NCI-H1436 treated with DMSO at 0.1 percent for 48 hours (cell line): ENCODE data around the gene PLEKHN1.

Source experiments
- DNase-seq: peaks from one replicate; lab custom pipeline; 2025; lab: John Stamatoyannopoulos, UW

PLEKHN1 gene, protein sequence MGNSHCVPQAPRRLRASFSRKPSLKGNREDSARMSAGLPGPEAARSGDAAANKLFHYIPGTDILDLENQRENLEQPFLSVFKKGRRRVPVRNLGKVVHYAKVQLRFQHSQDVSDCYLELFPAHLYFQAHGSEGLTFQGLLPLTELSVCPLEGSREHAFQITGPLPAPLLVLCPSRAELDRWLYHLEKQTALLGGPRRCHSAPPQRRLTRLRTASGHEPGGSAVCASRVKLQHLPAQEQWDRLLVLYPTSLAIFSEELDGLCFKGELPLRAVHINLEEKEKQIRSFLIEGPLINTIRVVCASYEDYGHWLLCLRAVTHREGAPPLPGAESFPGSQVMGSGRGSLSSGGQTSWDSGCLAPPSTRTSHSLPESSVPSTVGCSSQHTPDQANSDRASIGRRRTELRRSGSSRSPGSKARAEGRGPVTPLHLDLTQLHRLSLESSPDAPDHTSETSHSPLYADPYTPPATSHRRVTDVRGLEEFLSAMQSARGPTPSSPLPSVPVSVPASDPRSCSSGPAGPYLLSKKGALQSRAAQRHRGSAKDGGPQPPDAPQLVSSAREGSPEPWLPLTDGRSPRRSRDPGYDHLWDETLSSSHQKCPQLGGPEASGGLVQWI

DNA sequence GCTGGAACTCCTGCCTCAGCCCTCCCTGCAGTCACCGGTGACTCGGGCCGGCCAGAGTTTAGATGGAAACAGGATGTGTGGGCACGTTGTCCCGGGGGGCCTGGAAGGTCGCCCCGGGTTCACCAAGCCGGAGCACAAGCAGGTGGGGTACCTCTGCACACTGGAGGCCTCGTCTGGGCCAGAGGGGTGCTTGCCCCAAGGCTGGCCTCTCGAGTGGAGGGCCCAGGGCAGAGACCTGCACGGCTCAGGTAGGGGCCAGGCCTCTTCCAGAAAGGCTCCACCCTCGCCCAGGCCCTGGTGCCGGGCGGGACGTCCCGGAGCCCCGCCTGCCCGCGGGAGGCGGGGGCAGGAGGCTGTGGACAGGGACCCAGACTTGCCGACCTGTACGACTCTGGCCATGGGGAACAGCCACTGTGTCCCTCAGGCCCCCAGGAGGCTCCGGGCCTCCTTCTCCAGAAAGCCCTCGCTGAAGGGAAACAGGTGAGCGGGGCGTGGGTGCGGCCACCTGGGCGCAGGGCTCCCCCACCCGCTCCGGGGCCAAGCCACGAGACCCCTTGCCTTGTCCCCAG is at the start of gene PLEKHN1:
Gene PLEKHN1 (plus strand): TSS at position 348 of the 569 bp plus-strand sequence. CDS start 50 bp downstream, at position 398.
- DNase-seq = no peak

DNA sequence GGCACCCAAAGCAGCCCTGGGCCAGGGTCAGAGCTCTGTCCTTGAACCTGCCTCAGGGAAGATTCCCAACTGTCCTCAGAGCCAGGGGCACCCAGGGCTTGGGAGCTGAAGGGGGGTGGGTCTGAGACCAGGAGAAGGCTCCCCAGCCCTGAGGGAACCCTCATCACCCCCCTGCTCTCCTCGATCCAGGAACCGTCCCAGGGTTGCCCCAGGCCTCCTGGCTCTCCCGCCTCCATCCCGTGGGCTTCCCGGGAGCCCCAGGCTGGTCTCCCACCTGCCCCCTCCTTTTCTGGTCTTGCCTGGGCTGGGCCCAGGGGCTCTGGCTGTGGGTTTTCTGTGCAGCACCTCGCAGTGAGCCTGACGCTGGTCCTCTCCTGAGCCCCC is 49.2 kb upstream of the PLEKHN1 start:
- no peak for DNase-seq

DNA sequence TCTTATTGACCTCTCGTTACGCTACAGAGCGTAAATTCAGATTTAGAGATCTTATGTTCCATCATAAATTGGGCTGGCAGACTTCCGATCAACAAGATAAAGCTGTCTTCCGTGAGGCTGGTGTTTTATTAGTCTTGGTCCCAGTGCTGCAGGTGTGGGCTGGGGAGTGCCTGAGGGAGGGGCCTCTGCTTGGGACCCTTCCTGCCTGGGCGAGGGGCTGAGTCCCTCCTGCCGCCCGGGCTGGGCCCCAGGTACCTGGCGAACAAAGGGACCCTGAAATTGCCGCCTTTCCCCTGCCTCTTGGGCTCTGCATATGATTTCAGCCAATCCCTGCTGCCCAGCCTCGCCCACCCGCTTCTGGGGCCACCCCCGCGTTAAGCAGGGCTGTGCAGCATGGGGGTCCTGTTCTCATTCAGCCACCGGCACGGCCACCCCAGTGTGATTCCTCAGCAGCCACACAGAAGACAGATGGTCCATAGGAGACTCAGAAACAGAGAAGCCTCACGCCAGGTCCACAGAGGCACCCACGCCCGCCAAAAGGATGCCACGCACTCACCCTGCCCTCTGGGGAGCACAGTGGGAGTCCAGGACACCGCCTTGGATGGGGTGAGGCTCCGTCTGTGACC is 48.7 kb upstream of the PLEKHN1 start:
- DNase-seq = no peak

DNA sequence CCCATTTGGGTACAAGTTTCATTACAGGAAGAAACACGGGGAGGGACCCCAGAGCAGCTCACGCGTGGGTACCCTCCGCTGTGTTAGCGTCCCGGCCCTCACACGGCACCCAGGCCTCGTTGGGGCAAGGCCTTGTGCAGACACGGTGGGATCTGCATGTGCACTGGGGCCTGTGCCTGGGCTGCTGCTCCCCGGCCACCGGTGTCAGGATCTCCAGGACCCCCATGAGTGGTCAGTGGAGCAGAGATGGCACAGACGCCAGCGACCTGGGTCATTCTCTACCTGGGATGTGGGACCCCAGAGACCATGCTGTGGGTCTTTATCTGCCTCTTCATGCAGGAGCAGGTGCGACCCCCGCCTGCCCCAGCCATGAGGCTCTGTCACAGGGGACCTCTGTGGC is 47.9 kb upstream of the PLEKHN1 start:
- no peak for DNase-seq

DNA sequence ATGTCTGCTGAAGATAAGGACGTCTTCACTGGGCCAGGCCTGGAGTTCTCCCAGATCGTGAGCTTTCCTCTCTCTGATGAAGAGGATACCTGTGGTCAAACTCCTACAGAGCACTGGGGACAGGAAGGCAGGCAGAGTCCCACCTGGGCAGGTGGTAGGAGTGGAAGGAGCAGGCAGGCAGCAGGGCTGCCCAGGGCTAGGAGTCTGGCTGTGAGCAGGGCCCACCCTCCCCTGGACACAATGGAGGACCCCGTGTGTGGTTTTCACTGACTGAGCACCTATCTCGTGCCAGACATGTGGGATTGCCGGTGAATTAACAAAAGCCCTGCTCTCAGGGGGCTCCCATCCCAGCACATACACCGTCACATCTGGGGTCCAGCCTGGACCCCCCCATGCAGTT is 47.4 kb upstream of the PLEKHN1 start:
- no peak for DNase-seq

DNA sequence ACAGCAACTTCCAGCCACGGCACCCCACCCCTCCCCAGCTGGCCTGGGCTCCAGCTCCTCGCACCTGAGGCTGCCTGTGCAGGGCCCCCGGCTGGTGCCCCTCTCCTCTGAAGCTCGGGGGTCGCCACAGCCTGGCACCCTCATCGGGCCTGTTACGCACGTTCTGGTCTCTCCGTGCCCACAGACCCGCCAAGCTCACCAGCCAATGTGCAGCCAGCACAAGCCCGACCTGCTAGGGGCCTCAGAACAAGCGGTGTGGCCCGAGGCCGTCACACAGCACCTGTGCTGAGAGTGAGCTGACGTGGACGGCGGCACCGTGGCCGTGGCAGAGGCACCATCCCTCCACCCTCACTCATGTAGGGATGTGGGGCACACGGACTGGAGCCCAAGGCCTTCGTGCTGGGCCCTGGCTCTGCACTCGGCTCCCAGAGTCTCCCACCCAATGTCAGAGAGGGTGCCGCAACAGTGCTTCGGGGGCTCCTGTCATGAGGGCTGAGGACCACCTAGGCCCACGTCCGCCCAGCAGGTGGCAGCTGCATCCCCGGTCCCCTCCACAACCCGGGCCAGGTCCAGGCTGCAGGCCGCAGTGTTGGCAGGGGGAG is 46.9 kb upstream of the PLEKHN1 start:
- DNase-seq = no peak

DNA sequence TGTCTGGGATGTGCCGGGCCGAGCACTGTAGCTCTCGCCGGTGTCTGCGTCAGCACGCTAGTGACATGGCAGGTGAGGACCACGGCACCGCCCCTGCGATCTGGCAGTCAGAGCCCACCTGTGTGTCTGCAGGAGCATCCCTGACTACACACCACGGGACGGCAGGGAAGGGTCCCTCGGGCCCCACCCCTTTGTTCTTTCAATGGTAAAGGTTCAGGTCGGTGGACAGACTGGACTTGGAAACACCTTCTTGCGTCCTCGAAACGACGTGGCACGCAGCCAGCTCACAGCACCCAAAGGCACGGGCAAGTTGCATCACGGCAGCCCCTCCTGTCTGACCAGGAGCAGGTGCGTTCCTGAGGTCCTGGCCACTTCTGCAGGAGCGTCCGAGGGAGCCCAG is 46.3 kb upstream of the PLEKHN1 start:
- DNase-seq = no peak

DNA sequence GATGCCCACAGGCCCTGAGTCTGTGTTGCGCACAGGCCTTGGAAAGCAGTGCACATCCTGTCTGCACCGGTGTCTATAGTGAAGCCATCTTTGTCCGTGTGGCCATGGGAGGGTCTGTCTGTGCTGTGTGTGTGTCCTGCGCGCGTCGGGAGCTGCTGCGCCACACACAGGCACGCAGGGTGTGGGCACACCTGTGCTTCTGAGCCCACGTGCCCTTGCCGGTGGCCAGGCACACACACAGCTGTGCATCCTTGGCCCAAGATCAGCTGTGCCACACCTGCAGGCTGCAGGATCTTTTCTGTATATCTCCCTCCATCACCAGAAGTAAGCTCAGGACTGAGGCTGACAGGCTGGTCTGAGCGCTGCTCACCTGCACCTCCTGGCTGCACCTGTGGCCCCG is 45.8 kb upstream of the PLEKHN1 start:
- DNase-seq = no peak

DNA sequence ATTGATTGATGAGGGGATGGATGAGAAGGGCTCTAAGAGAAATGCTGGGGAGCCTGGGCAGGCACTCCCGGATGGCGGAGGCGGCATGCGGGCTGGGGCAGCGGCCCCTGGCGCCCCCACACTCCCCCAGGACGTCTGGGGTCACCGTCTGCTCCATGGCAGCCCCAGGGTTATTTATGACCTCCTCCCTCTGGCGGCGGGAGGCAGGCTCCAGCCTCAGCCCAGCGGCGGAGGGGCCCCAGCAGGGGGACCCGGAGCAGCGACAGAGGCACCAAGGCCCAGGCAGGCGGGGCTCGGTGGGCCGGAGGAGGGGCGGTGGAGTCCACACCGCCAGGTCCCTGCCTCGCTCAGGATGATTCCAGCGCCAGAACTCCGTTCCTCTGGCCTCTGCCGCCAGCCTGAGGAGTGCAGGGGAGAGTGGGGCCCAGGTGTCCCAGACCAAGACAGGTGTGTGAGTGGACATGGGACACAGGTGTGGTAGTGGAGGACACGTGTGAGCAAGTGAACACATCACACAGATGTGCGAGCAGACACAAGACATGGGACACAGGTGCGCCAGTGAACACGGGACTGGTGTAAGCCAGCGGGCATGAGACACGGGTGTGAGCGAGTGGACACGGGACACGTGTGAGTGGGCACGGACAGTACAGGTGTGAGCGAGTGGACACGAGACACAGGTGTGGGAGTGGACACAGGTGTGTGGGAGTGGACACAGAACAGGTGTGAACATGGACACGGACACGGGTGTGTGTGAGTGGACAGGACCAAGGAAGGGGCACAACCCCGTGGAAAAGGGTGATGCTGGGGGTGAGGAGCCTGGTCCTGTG is 45.1 kb upstream of the PLEKHN1 start:
- DNase-seq = no peak

DNA sequence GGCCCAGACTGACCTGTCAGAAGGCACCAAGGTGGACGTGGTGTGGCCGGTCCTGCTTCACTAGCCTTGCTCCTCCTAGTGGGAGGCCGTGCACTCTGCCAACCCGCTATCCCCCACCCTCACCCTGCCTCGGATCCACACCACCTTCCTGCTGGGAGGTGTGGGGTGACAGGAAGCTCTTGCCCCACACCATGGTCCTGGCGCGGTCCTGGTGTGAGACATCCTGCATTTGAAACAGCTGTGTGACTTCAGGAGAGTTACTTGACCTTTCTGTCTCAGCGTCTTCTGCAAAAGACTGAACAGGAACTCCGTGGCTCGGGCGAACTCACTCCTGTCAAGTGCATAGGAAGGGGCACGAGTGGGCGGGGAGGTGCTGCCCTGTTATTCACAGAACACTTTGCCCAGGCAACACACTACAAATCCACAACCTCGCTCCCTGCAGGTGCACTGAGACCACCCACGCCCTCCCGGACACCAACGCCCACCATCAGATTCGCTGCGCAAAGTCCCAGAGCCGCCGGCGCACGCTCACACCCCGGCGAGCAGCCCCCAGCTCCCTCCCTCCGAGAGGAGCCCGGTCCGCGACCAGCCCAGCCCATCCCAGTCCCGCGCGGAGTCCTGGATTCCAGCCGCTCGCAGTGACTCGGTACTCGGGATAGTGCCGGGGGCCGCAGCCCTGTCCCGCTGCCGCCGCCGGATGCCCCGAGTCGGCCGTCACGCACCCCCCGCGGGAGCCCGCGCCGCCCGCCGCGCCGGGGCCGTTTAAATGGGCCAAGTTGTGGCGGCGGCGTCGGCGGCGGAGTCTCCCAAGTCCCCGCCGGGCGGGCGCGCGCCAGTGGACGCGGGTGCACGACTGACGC is 42.9 kb upstream of the PLEKHN1 start, which contains the start of gene SAMD11:
Gene SAMD11 (plus strand): TSS at position 793 of the 860 bp plus-strand sequence. CDS start 509 bp downstream, outside the sequence.
- DNase-seq = no peak

DNA sequence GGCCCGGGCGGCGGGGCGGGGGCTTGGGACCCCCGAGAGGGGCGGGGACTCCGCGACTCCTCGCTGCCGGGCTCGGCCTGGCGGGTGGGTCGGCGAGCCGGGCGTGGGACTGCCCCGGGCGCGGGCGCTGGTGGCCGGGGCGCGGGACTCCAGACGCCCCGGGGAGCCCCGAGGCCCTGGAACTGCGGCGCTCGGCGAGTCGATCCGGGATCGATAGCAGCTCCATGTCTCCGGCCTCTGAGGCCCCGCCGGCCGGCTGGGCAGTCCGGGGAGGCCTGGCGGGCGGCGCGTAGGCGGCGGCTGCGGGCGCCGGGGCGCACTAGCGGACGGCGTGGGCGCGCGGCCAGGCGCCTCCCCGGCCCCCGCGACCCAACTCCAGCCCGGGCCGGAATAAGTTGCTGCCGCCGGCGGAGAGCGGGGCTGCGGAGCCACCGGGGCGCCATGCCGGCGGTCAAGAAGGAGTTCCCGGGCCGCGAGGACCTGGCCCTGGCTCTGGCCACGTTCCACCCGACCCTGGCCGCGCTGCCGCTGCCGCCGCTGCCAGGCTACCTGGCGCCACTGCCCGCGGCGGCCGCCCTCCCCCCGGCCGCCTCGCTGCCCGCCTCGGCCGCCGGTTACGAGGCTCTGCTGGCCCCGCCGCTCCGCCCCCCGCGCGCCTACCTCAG is 42.2 kb upstream of the PLEKHN1 start:
- DNase-seq = no peak

DNA sequence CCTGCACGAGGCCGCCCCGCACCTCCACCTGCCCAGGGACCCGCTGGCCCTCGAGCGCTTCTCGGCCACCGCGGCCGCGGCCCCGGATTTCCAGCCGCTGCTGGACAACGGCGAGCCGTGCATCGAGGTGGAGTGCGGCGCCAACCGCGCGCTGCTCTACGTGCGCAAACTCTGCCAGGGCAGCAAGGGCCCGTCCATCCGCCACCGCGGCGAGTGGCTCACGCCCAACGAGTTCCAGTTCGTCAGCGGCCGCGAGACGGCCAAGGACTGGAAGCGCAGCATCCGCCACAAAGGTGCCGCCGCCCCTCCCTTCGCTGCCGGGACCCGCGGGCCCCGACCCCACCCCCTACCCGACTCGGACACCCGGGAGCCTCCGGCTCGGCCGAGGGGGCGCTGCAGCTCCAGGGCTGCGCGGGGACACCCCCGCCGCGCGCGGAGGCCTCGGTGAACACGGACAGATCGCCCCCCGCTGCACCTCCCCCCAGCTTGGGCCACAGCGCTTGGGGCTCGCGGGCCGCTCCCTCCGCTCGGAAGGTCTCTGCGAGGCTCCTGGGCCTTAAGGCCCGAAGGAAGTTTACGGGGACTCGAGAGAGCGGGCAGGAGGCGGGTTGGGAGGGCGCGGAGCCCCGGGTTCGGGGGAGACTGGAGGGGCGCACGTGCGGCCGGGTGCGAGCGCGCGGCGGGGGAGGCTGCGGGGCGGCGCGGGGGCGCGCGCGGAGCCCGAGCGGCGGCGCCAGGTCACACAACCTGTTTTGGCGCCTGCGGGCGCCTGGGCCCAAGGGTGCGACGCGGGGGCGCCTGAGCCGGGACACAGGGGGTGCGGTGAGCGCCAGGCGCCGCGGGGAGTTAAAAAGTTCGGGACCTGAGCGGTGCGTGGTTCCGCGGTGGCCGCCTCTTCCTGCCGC is 41.4 kb upstream of the PLEKHN1 start:
- no peak for DNase-seq

DNA sequence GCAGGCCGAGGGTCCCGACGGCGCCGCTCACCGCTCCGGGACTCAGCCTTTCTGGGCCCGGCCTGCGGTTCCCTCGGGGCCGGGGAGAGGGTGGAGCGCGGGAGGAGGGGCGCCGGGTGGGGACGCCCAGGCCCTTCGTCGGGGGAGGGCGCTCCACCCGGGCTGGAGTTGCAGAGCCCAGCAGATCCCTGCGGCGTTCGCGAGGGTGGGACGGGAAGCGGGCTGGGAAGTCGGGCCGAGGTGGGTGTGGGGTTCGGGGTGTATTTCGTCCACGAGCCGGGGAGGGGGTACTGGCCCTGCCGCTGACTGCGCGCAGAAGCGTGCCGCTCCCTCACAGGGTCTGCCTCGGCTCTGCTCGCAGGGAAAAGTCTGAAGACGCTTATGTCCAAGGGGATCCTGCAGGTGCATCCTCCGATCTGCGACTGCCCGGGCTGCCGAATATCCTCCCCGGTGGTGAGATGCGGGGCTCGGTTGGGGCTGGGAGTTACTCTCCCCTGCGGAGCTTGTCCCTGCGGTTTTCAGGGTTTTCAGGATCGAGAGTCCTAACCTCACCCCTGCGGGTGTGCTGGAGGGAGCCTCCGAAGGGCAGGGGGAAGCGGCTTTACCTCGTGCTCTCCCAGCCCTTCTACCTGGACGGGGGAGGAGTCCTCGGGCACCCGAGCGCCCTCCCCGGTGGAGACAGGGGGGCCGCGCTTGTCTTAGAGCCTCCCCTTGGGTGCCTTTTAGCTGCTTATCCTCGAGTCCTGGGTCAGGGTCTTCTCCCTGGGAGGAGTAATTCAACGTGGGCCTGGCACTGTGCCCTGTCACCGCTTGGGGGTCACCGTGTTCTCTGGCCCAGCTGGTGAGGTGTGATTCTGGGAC is 40.5 kb upstream of the PLEKHN1 start:
- no peak for DNase-seq

DNA sequence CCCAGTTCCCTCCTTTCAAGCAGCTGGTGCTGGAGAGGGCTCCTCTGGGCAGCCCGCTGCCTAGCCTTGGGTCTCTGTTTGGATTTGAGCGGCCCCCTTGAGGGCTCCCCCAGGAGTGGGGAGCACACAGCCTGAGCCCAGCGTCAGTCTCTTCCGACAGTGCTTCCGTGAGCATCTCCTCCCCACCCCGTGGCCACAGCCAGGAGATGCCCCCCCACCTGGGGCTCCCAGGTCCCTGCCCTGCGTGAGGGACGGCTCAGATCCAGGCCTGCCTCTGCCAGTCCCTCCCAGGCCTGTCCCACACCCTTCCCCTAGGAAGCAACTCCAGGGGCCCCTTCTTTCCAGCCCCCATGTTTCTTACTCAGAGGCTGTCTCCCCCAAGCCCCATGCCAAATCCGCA is 39.0 kb upstream of the PLEKHN1 start:
- DNase-seq = no peak

DNA sequence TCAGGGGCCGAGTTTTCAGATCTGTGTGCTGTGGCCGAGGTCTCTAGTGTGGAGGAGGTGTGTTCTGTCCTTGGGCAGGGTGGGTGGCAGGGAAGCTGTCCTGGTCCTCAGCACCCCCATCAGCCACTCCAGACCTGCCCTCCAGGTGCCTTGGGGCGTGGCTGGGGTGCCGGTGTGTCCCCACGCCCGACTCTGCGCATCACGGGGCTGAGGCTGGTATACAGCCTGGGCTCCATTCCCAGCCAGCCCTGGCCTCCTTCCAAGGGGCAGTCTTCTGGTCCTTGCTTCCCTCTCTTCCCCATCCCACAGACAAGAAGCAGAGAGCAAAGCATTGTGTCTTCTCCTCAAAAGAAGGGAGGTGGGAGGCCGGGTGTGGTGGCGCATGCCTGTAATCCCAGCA is 38.5 kb upstream of the PLEKHN1 start:
- DNase-seq = no peak

DNA sequence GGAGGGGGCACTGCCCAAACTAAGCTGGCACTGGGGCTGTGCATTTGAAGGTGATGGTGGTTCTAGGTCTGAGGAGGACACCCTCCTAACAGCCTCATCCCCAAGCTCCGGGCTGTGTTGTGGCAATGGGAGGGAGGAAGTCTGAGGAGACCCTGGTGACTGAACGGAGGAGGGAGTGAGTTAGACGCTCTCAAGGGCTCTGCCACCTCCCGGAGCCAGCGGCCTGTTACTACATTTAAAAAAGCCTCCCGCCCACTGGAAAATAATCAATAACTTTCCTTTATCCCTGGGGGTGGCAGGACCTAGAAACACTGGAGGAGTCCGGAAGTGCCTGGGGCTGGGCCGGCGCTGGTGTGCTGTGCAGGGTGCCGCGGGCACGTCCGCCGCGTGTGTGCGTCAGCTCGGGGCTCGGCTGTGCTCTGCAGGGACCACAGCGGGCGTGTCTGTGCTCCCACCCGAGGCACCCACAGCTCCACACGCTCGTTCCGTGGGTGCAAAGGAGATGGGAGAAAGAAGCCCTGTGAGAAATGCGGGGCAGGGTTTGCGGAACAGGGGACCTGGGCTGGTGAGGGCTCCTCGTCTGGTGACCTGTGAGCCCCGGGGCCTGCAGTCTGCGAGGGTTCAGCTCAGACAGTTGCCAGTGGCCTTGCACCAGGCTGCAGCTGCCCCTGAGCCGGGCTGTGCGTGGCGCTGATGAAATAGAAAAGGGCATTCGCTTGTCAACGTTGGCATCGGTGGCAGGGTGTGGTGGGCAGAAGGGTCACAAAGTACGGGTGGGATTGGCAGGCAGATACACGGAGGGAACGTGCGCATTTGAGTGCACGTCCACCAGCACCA is 37.2 kb upstream of the PLEKHN1 start:
- DNase-seq = no peak
